ENCODE measurements around the gene RNF114.

DNA sequence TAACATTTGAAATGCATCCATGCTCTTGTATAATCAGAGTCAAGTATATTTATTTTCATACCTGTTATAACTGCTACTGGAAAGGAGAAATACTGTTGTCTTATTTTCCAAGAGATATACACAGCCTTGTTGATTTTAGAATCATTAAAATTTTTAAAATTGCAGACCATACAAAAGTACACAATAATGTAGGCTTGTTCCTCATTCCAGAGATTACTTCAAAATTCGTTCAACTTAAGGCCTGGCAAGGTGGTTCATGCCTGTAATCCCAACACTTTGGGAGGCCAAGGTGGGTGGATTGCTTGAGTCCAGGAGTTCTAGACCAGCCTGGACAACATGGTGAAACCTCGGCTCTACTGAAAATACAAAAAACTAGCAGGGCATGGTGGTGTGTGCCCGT lies 6.1 kb downstream of the RNF114 start:
- TF ChIP-seq, protein P1, sequence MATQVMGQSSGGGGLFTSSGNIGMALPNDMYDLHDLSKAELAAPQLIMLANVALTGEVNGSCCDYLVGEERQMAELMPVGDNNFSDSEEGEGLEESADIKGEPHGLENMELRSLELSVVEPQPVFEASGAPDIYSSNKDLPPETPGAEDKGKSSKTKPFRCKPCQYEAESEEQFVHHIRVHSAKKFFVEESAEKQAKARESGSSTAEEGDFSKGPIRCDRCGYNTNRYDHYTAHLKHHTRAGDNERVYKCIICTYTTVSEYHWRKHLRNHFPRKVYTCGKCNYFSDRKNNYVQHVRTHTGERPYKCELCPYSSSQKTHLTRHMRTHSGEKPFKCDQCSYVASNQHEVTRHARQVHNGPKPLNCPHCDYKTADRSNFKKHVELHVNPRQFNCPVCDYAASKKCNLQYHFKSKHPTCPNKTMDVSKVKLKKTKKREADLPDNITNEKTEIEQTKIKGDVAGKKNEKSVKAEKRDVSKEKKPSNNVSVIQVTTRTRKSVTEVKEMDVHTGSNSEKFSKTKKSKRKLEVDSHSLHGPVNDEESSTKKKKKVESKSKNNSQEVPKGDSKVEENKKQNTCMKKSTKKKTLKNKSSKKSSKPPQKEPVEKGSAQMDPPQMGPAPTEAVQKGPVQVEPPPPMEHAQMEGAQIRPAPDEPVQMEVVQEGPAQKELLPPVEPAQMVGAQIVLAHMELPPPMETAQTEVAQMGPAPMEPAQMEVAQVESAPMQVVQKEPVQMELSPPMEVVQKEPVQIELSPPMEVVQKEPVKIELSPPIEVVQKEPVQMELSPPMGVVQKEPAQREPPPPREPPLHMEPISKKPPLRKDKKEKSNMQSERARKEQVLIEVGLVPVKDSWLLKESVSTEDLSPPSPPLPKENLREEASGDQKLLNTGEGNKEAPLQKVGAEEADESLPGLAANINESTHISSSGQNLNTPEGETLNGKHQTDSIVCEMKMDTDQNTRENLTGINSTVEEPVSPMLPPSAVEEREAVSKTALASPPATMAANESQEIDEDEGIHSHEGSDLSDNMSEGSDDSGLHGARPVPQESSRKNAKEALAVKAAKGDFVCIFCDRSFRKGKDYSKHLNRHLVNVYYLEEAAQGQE (IDR thresholded peaks at IDR 0.05; ENCODE audit: borderline replicate concordance), result no peak
- TF ChIP-seq, protein P2, sequence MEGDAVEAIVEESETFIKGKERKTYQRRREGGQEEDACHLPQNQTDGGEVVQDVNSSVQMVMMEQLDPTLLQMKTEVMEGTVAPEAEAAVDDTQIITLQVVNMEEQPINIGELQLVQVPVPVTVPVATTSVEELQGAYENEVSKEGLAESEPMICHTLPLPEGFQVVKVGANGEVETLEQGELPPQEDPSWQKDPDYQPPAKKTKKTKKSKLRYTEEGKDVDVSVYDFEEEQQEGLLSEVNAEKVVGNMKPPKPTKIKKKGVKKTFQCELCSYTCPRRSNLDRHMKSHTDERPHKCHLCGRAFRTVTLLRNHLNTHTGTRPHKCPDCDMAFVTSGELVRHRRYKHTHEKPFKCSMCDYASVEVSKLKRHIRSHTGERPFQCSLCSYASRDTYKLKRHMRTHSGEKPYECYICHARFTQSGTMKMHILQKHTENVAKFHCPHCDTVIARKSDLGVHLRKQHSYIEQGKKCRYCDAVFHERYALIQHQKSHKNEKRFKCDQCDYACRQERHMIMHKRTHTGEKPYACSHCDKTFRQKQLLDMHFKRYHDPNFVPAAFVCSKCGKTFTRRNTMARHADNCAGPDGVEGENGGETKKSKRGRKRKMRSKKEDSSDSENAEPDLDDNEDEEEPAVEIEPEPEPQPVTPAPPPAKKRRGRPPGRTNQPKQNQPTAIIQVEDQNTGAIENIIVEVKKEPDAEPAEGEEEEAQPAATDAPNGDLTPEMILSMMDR (IDR thresholded peaks at IDR 0.05; ENCODE audit: poor library complexity, severe bottlenecking), result no peak
- TF ChIP-seq TAF1 (IDR thresholded peaks at IDR 0.05; ENCODE audit: low read depth) (no peak), EZH2 (IDR thresholded peaks at IDR 0.05; ENCODE audit: borderline replicate concordance, insufficient read depth, low read length, poor library complexity, severe bottlenecking) (no peak), EP300 (conservative IDR thresholded peaks at IDR 0.05; ENCODE audit: poor library complexity, severe bottlenecking) (no peak), POLR2AphosphoS5 (IDR thresholded peaks at IDR 0.05) (no peak), MXI1 (conservative IDR thresholded peaks at IDR 0.05; ENCODE audit: poor library complexity, severe bottlenecking) (no peak)
